T-helper 1 cell treated with Interleukin-12 subunit alpha and Interleukin-12 subunit beta and Interleukin-4 antibody, amounts not matched to agents 30 μg/mL and 1 μg/mL, for 36 hours (primary cell): ENCODE measurements around the gene AK1.
"Not testable (repeated sequence)": the region's sequence is repeated elsewhere in the genome, so short reads cannot be mapped to it uniquely, and the experiment has no call there.

Experiments used
- H3K27ac Mint-ChIP-seq: one replicate; pipeline ENCODE4 v1.8.0; 2021; ENCODE audit warnings: mild to moderate bottlenecking, mixed read lengths
- H3K27me3 Mint-ChIP-seq: one replicate; pipeline ENCODE4 v1.8.0; 2021; ENCODE audit warnings: low read depth, mixed read lengths
- H3K36me3 Mint-ChIP-seq: one replicate; pipeline ENCODE4 v1.8.0; 2021; ENCODE audit warnings: low read depth, mixed read lengths
- H3K4me1 Mint-ChIP-seq: one replicate; pipeline ENCODE4 v1.8.0; 2021; ENCODE audit warnings: low read depth, mixed read lengths
- H3K4me3 Mint-ChIP-seq: one replicate; pipeline ENCODE4 v1.8.0; 2021; ENCODE audit warnings: mild to moderate bottlenecking, moderate library complexity, mixed read lengths
- H3K9me3 Mint-ChIP-seq: one replicate; pipeline ENCODE4 v1.8.0; 2021; ENCODE audit warnings: mixed read lengths

The AK1 gene

GRCh38 chr9:127845619-127846018, 31.9 kb downstream of the AK1 start:
- H3K4me3 Mint-ChIP-seq, H3K27me3 Mint-ChIP-seq, H3K4me1 Mint-ChIP-seq, H3K27ac Mint-ChIP-seq: not testable (repeated sequence)
- H3K36me3 Mint-ChIP-seq, result peaks cover 14% of the 10 kb centered on the region
- peaks cover 15% of the 10 kb centered on the region for H3K9me3 Mint-ChIP-seq

- H3K27me3 Mint-ChIP-seq, result no peaks in the 10 kb centered on the region
- H3K36me3 Mint-ChIP-seq, result peaks cover 12% of the 10 kb centered on the region
- H3K9me3 Mint-ChIP-seq, result peaks cover 13% of the 10 kb centered on the region
- no peaks in the 10 kb centered on the region for H3K4me1 Mint-ChIP-seq
- no peak overlapping the region for H3K4me3 Mint-ChIP-seq
- H3K27ac Mint-ChIP-seq, result no peak overlapping the region
Measured at GRCh38 chr9:127844821-127845359, 32.6 kb downstream of the AK1 start.

- no peaks in the 10 kb centered on the region for H3K4me1 Mint-ChIP-seq
- H3K27ac Mint-ChIP-seq, result no peak overlapping the region
- H3K27me3 Mint-ChIP-seq, result no peaks in the 10 kb centered on the region
- no peaks in the 10 kb centered on the region for H3K9me3 Mint-ChIP-seq
- H3K36me3 Mint-ChIP-seq, result peaks cover 5% of the 10 kb centered on the region
- no peak overlapping the region for H3K4me3 Mint-ChIP-seq
Measured at GRCh38 chr9:127841087-127841835, 36.2 kb downstream of the AK1 start.

- Mint-ChIP-seq H3K4me1 (no peaks in the 10 kb centered on the region), H3K27ac (no peak overlapping the region), H3K4me3 (no peak overlapping the region), H3K27me3 (no peaks in the 10 kb centered on the region), H3K9me3 (no peaks in the 10 kb centered on the region), H3K36me3 (peaks cover 9% of the 10 kb centered on the region)
Measured at GRCh38 chr9:127838375-127839078, 38.9 kb downstream of the AK1 start.

GRCh38 chr9:127837346-127837745, 40.1 kb downstream of the AK1 start:
- Mint-ChIP-seq H3K27me3 (no peaks in the 10 kb centered on the region), H3K4me1 (peaks cover 1% of the 10 kb centered on the region), H3K36me3 (peaks cover 9% of the 10 kb centered on the region), H3K27ac (no peak overlapping the region), H3K9me3 (no peaks in the 10 kb centered on the region), H3K4me3 (no peak overlapping the region)

- not testable (repeated sequence) for H3K9me3 Mint-ChIP-seq, H3K27ac Mint-ChIP-seq, H3K36me3 Mint-ChIP-seq, H3K4me1 Mint-ChIP-seq, H3K27me3 Mint-ChIP-seq, H3K4me3 Mint-ChIP-seq
Measured at GRCh38 chr9:127836561-127836960, 40.9 kb downstream of the AK1 start.

- no peak overlapping the region for H3K4me3 Mint-ChIP-seq
- peaks cover 3% of the 10 kb centered on the region for H3K4me1 Mint-ChIP-seq
- H3K27ac Mint-ChIP-seq, result no peak overlapping the region
- no peaks in the 10 kb centered on the region for H3K9me3 Mint-ChIP-seq
- no peaks in the 10 kb centered on the region for H3K27me3 Mint-ChIP-seq
- peaks cover 6% of the 10 kb centered on the region for H3K36me3 Mint-ChIP-seq
Measured at GRCh38 chr9:127835991-127836516, 41.4 kb downstream of the AK1 start.

GRCh38 chr9:127833555-127833954, 43.9 kb downstream of the AK1 start:
- no peak overlapping the region for H3K4me3 Mint-ChIP-seq
- no peak overlapping the region for H3K27ac Mint-ChIP-seq
- peaks cover 3% of the 10 kb centered on the region for H3K4me1 Mint-ChIP-seq
- H3K27me3 Mint-ChIP-seq, result no peaks in the 10 kb centered on the region
- no peaks in the 10 kb centered on the region for H3K9me3 Mint-ChIP-seq
- H3K36me3 Mint-ChIP-seq, result peaks cover 15% of the 10 kb centered on the region

GRCh38 chr9:127832248-127832647, 45.2 kb downstream of the AK1 start:
- Mint-ChIP-seq H3K27ac (peak overlapping the region; percentile 3), H3K36me3 (peaks cover 15% of the 10 kb centered on the region), H3K4me1 (peaks cover 3% of the 10 kb centered on the region), H3K9me3 (no peaks in the 10 kb centered on the region), H3K27me3 (no peaks in the 10 kb centered on the region), H3K4me3 (no peak overlapping the region)

- peak overlapping the region; percentile 31 for H3K27ac Mint-ChIP-seq
- peaks cover 3% of the 10 kb centered on the region for H3K4me1 Mint-ChIP-seq
- no peak overlapping the region for H3K4me3 Mint-ChIP-seq
- H3K27me3 Mint-ChIP-seq, result no peaks in the 10 kb centered on the region
- H3K36me3 Mint-ChIP-seq, result peaks cover 12% of the 10 kb centered on the region
- no peaks in the 10 kb centered on the region for H3K9me3 Mint-ChIP-seq
Measured at GRCh38 chr9:127829205-127829906, 48.1 kb downstream of the AK1 start.

- H3K9me3 Mint-ChIP-seq, result no peaks in the 10 kb centered on the region
- H3K27me3 Mint-ChIP-seq, result no peaks in the 10 kb centered on the region
- no peak overlapping the region for H3K27ac Mint-ChIP-seq
- peaks cover 12% of the 10 kb centered on the region for H3K36me3 Mint-ChIP-seq
- H3K4me1 Mint-ChIP-seq, result peaks cover 3% of the 10 kb centered on the region
- H3K4me3 Mint-ChIP-seq, result no peak overlapping the region
Measured at GRCh38 chr9:127828262-127829031, 49.0 kb downstream of the AK1 start.

GRCh38 chr9:127826253-127826913, 51.1 kb downstream of the AK1 start:
- H3K27ac Mint-ChIP-seq, result no peak overlapping the region
- no peaks in the 10 kb centered on the region for H3K27me3 Mint-ChIP-seq
- H3K36me3 Mint-ChIP-seq, result peaks cover 12% of the 10 kb centered on the region
- no peaks in the 10 kb centered on the region for H3K9me3 Mint-ChIP-seq
- no peak overlapping the region for H3K4me3 Mint-ChIP-seq
- H3K4me1 Mint-ChIP-seq, result no peaks in the 10 kb centered on the region

GRCh38 chr9:127825319-127826051, 52.0 kb downstream of the AK1 start:
- H3K36me3 Mint-ChIP-seq, result peaks cover 12% of the 10 kb centered on the region
- no peak overlapping the region for H3K27ac Mint-ChIP-seq
- H3K27me3 Mint-ChIP-seq, result no peaks in the 10 kb centered on the region
- no peaks in the 10 kb centered on the region for H3K4me1 Mint-ChIP-seq
- no peak overlapping the region for H3K4me3 Mint-ChIP-seq
- no peaks in the 10 kb centered on the region for H3K9me3 Mint-ChIP-seq
